GM12865 (cell line): ENCODE results near the gene VSIG10.

ENCODE experiments used
- DNase-seq: peaks from one replicate; pipeline ENCODE4 v3.0.0; 2010; ENCODE audit warnings: low read depth
- H3K4me3 ChIP-seq: 2 replicates; pipeline ENCODE4 v1.5.1; 2011; ENCODE audit warnings: mild to moderate bottlenecking, low read depth, low read length, control low read depth
- CTCF ChIP-seq: IDR thresholded peaks from 2 replicates; pipeline ENCODE4 v1.5.1; 2011; ENCODE audit warnings: low read length, control low read depth, low read depth, inconsistent platforms; ENCODE audit not compliant: insufficient read depth; ENCODE audit errors: missing control alignments

Gene VSIG10

GRCh38 chr12:118060301-118061010, 43.4 kb downstream of the VSIG10 start:
- DNase-seq = peak; percentile 48
- H3K4me3 ChIP-seq = peak overlapping the region; percentile 68
- no peak for TF ChIP-seq CTCF

GRCh38 chr12:118059341-118060191, 44.2 kb downstream of the VSIG10 start:
- no peak for TF ChIP-seq CTCF
- no peak for DNase-seq
- peak overlapping the region; percentile 68 for H3K4me3 ChIP-seq

- H3K4me3 ChIP-seq = no peak overlapping the region
- no peak for TF ChIP-seq CTCF
- DNase-seq = no peak
These were observed 44.9 kb downstream of the VSIG10 start for GRCh38 chr12:118058881-118059280.

DNA sequence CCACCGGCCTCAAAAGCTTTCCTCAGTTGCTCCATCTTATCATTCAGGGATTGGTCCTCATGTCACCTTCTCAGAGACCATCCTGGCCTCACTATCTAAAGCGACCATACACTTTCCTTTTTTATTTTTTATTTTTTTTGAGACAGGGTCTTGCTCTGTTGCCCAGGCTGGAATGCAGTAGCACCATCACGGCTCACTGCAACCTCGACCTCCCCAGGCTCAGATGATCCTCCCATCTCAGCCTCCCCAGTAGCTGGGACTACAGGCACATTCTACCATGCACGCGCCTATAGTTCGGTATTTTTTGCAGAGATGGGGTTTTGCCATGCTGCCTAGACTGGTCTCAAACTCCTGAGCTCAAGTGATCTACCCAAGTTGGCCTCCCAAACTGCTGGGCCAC, 45.6 kb downstream of the VSIG10 start:
- no peak for TF ChIP-seq CTCF
- H3K4me3 ChIP-seq = no peak overlapping the region
- no peak for DNase-seq

GRCh38 chr12:118055865-118056773, 47.7 kb downstream of the VSIG10 start:
- TF ChIP-seq CTCF = no peak
- H3K4me3 ChIP-seq = no peak overlapping the region
- no peak for DNase-seq

DNA sequence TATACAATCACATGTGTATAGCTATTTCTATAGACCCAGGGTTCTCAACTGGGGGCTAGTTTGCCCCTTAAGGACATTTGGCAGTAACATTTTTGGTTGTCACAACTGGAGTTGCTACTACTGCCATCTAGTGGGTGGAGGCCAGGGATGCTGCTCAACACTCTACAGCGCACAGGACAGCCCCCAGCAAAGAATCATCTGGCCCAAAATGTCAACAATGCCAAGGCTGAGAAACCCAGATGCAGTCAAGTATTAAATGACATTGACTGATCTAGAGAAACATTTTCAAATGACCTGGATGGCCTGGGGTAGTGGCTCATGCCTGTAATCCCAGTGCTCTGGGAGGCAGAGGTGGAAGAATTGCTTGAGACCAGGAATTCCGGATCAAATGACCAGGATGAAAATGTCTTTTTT, 48.7 kb downstream of the VSIG10 start:
- peak; percentile 84 for DNase-seq
- no peak overlapping the region for H3K4me3 ChIP-seq
- peak; percentile 76 for TF ChIP-seq CTCF
